Activated naive CD8-positive, alpha-beta T cell treated with anti-CD3 and anti-CD28 coated beads, Interleukin-2, amount 50 U/mL, for 16 hours (primary cell): Measurements from ENCODE around the gene SMTN.
"Not testable (repeated sequence)": the region's sequence is repeated elsewhere in the genome, so short reads cannot be mapped to it uniquely, and the experiment has no call there.

Source experiments
- DNase-seq: peaks from one replicate; pipeline ENCODE4 v3.0.0-alpha.2; 2020; ENCODE audit warnings: low read depth, low spot score

SMTN gene

GRCh38 chr22:31080848-31081649 is at the start of gene SMTN:
Gene SMTN, plus strand, starts transcription at chr22:31081318. Its CDS starts 1,941 bp downstream, at chr22:31083259.
- peak; percentile 88 for DNase-seq

GRCh38 chr22:31036671-31037550 is 44.2 kb upstream of the SMTN start:
- DNase-seq: no peak

GRCh38 chr22:31038686-31039085 is 42.4 kb upstream of the SMTN start:
- DNase-seq: no peak

- no peak for DNase-seq
Observed at GRCh38 chr22:31039393-31039792, 41.7 kb upstream of the SMTN start.

- no peak for DNase-seq
Observed at GRCh38 chr22:31040542-31041398, 40.3 kb upstream of the SMTN start.

GRCh38 chr22:31044262-31044861 is 36.8 kb upstream of the SMTN start:
- DNase-seq: no peak

- DNase-seq: no peak
Observed at GRCh38 chr22:31045900-31046538, 35.1 kb upstream of the SMTN start.

- DNase-seq: no peak
Observed at GRCh38 chr22:31046539-31047226, 34.4 kb upstream of the SMTN start.

- no peak for DNase-seq
Observed at GRCh38 chr22:31048570-31048969, 32.5 kb upstream of the SMTN start.

- no peak for DNase-seq
Observed at GRCh38 chr22:31049815-31050420, 31.2 kb upstream of the SMTN start.

- DNase-seq: no peak
Observed at GRCh38 chr22:31055117-31055634, 25.9 kb upstream of the SMTN start.

GRCh38 chr22:31055635-31056159 is 25.4 kb upstream of the SMTN start:
- no peak for DNase-seq

- no peak for DNase-seq
Observed at GRCh38 chr22:31056986-31057599, 24.0 kb upstream of the SMTN start.

GRCh38 chr22:31059663-31060062 is 21.5 kb upstream of the SMTN start:
- not testable (repeated sequence) for DNase-seq

- no peak for DNase-seq
Observed at GRCh38 chr22:31062566-31063230, 18.4 kb upstream of the SMTN start.

- no peak for DNase-seq
Observed at GRCh38 chr22:31064369-31064768, 16.7 kb upstream of the SMTN start.

GRCh38 chr22:31068970-31069369 is 12.1 kb upstream of the SMTN start:
- DNase-seq: no peak

GRCh38 chr22:31069691-31070314 is 11.3 kb upstream of the SMTN start:
- DNase-seq: not testable (repeated sequence)
